HepG2 (cell line): ENCODE data around the gene PLB1. TPM values are rescaled to one million over a fixed set of nuclear protein-coding genes. Genes with fewer than 3 reads are reported as not detected.

Experiments used
- EHMT2 ChIP-seq: fragments of 200-600 bp; sonication (generic); IDR thresholded peaks from 2 replicates; pipeline ENCODE4 v1.7.0; 2017; ENCODE audit warnings: antibody characterized with exemption, low read depth, low read length, borderline replicate concordance
- ETV5 ChIP-seq: IDR thresholded peaks from 2 replicates; pipeline ENCODE4 v1.6.1; 2018; ENCODE audit warnings: missing biosample characterization, missing genetic modification reagents, inconsistent platforms, borderline replicate concordance
- ETV6 ChIP-seq: sonication (generic); formaldehyde crosslinking; conservative IDR thresholded peaks from 2 replicates; pipeline ENCODE4 v1.4.0; 2020; ENCODE audit warnings: missing genetic modification reagents
- KMT2B ChIP-seq: IDR thresholded peaks from 2 replicates; pipeline ENCODE4 v1.6.1; 2016; ENCODE audit warnings: missing genetic modification reagents, missing compliant biosample characterization
- MAZ ChIP-seq, 2 experiments: sonication (generic) in 1 of 2; formaldehyde crosslinking in 1 of 2; IDR thresholded peaks; 2 replicates each; pipeline versions ENCODE4 v1.5.0 to v1.6.1; 2012 to 2020; ENCODE audit warnings: low read depth in 2 of 2, mild to moderate bottlenecking in 2 of 2, borderline replicate concordance in 1 of 2, improper control_type of control experiment in 1 of 2, low read length in 1 of 2, missing genetic modification reagents in 1 of 2, moderate library complexity in 1 of 2
- POLR2A ChIP-seq, 2 experiments: IDR thresholded peaks; 2 replicates each; pipeline ENCODE4 v1.6.1; 2011; ENCODE audit warnings: low read depth in 2 of 2, low read length in 2 of 2, mild to moderate bottlenecking in 1 of 2, moderate library complexity in 1 of 2; ENCODE audit not compliant: insufficient read depth in 1 of 2
- STAT5B ChIP-seq: sonication (generic); formaldehyde crosslinking; IDR thresholded peaks from 2 replicates; pipeline ENCODE4 v1.4.0; 2020; ENCODE audit warnings: missing genetic modification reagents
- ZFY ChIP-seq: sonication (generic); formaldehyde crosslinking; IDR thresholded peaks from 2 replicates; pipeline ENCODE4 v1.4.0; 2020; ENCODE audit warnings: missing genetic modification reagents
- ZMYM4 ChIP-seq: sonication (generic); formaldehyde crosslinking; IDR thresholded peaks from 2 replicates; pipeline ENCODE4 v1.8.1; 2023; ENCODE audit warnings: mild to moderate bottlenecking, missing genetic modification reagents
- ZNF256 ChIP-seq: sonication (generic); formaldehyde crosslinking; conservative IDR thresholded peaks from 2 replicates; pipeline ENCODE4 v1.4.0; 2020; ENCODE audit warnings: missing genetic modification reagents
- ZNF441 ChIP-seq: sonication (generic); formaldehyde crosslinking; IDR thresholded peaks from 2 replicates; pipeline ENCODE4 v1.7.0; 2021; ENCODE audit warnings: missing genetic modification reagents, borderline replicate concordance
- ZNF460 ChIP-seq: sonication (generic); formaldehyde crosslinking; IDR thresholded peaks from 2 replicates; pipeline ENCODE4 v1.5.1; 2020; ENCODE audit warnings: missing genetic modification reagents, mild to moderate bottlenecking, borderline replicate concordance
- ZNF484 ChIP-seq: sonication (generic); formaldehyde crosslinking; IDR thresholded peaks from 2 replicates; pipeline ENCODE4 v1.5.1; 2020; ENCODE audit warnings: mild to moderate bottlenecking, low read depth, missing genetic modification reagents, borderline replicate concordance
- ZNF761 ChIP-seq: sonication (generic); formaldehyde crosslinking; conservative IDR thresholded peaks from 2 replicates; pipeline ENCODE4 v1.4.0; 2020; ENCODE audit warnings: mild to moderate bottlenecking, missing genetic modification reagents
- ZNF792 ChIP-seq: IDR thresholded peaks from 2 replicates; pipeline ENCODE4 v1.6.1; 2016
- polyA plus RNA-seq, 8 experiments: library from polyadenylated mRNA; depleted of rRNA in 3 of 8; stranded (reverse) in 7 of 8; unstranded in 1 of 8; fragments of >200 nt; fragmentation: Illumina TruSeq in 4 of 8; extraction: Trizol in 4 of 8; gene quantifications; 2 replicates each; pipeline versions ENCODE4 v1.2.1 to v1.2.3, GENCODE V29; 2011 to 2016; ENCODE audit warnings: low read depth in 4 of 8, missing spikeins in 1 of 8, mixed read lengths in 1 of 8; ENCODE audit not compliant: insufficient read depth in 1 of 8
- total RNA-seq, 5 experiments: library from RNA; depleted of rRNA; stranded (reverse); fragments of >200 nt; fragmentation: Illumina TruSeq; extraction: Trizol; gene quantifications; 2 replicates each; pipeline ENCODE4 v1.2.3, GENCODE V29; 2016; ENCODE audit warnings: low read depth in 1 of 5
- TF ChIP-seq, protein P1 (sequence below): sonication (generic); formaldehyde crosslinking; IDR thresholded peaks from 2 replicates; pipeline ENCODE4 v1.5.0; 2020; ENCODE audit warnings: mild to moderate bottlenecking, missing genetic modification reagents, moderate library complexity
- TF ChIP-seq, protein P2 (sequence below): sonication (generic); formaldehyde crosslinking; IDR thresholded peaks from 2 replicates; pipeline ENCODE4 v1.4.0; 2020; ENCODE audit warnings: missing genetic modification reagents
- TF ChIP-seq, protein P3 (sequence below): sonication (generic); formaldehyde crosslinking; IDR thresholded peaks from 2 replicates; pipeline ENCODE4 v1.9.0; 2021; ENCODE audit warnings: missing genetic modification reagents, borderline replicate concordance
- TF ChIP-seq, protein P4 (sequence below): sonication (generic); formaldehyde crosslinking; IDR thresholded peaks from 2 replicates; pipeline ENCODE4 v1.4.0; 2020; ENCODE audit warnings: missing genetic modification reagents
- TF ChIP-seq, protein P5 (sequence below): sonication (generic); formaldehyde crosslinking; IDR thresholded peaks from 2 replicates; pipeline ENCODE4 v1.4.0; 2020; ENCODE audit warnings: missing genetic modification reagents

PLB1 gene
- total and polyA plus RNA-seq, 2 of the 13 experiments (the other 11 are each of a cell fraction or from before 2014, with no cell fraction given): 0.20 to 1.8 TPM

DNA sequence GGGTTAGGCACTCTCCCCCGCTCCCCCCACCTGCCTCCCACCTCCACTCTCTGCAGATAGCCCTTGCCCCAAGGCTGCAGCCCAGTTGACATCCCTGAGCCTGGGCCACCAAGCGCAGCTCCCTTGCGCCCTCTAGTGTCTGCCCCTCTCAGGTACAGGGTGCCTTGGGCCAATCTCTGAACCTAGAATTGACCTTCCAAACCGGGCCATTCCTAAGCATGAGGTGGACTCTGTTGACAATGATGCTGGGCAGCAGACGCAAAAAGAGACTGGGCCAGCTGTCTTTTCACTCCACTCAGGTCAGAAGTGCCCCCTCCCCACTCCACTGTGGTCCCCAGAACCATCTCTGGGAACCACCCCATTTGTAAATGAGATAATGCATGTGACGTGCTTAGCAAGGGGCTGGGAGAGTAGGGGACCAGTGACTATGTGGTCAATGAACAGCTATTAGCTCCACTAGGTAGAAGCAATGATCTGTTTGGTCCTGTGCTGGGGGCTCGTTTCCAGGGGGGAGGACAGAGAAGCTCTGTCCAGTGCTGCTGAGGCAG lies 43.3 kb upstream of the PLB1 start (continued):
- TF ChIP-seq, protein P1, sequence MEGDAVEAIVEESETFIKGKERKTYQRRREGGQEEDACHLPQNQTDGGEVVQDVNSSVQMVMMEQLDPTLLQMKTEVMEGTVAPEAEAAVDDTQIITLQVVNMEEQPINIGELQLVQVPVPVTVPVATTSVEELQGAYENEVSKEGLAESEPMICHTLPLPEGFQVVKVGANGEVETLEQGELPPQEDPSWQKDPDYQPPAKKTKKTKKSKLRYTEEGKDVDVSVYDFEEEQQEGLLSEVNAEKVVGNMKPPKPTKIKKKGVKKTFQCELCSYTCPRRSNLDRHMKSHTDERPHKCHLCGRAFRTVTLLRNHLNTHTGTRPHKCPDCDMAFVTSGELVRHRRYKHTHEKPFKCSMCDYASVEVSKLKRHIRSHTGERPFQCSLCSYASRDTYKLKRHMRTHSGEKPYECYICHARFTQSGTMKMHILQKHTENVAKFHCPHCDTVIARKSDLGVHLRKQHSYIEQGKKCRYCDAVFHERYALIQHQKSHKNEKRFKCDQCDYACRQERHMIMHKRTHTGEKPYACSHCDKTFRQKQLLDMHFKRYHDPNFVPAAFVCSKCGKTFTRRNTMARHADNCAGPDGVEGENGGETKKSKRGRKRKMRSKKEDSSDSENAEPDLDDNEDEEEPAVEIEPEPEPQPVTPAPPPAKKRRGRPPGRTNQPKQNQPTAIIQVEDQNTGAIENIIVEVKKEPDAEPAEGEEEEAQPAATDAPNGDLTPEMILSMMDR (CRISPR knock-in tag): peak; percentile 99
- TF ChIP-seq ZNF484 (no peak), POLR2A (IDR thresholded peaks at IDR 0.05; ENCODE audit: insufficient read depth in 1 of 2, low read depth in 2 of 2, low read length in 2 of 2) (no peak), ZNF761 (CRISPR knock-in tag) (no peak), KMT2B (CRISPR knock-in tag) (no peak), MAZ (IDR thresholded peaks at IDR 0.05; ENCODE audit: borderline replicate concordance, low read depth, low read length) (peak; percentile 51), MAZ (CRISPR knock-in tag; IDR thresholded peaks at IDR 0.05; ENCODE audit: low read depth) (0 out of 2 replicates have a peak, but pooled peaks have one; percentile 39), ZNF460 (CRISPR knock-in tag) (no peak), EHMT2 (no peak), ZNF792 (CRISPR knock-in tag) (no peak), ETV5 (CRISPR knock-in tag) (no peak), STAT5B (CRISPR knock-in tag) (no peak), ZFY (no peak), ZNF441 (CRISPR knock-in tag) (no peak), ZMYM4 (CRISPR knock-in tag) (no peak), ETV6 (CRISPR knock-in tag) (no peak), ZNF256 (CRISPR knock-in tag) (no peak)
- TF ChIP-seq, protein P2, sequence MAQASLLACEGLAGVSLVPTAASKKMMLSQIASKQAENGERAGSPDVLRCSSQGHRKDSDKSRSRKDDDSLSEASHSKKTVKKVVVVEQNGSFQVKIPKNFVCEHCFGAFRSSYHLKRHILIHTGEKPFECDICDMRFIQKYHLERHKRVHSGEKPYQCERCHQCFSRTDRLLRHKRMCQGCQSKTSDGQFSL (CRISPR knock-in tag): no peak
- TF ChIP-seq, protein P3, sequence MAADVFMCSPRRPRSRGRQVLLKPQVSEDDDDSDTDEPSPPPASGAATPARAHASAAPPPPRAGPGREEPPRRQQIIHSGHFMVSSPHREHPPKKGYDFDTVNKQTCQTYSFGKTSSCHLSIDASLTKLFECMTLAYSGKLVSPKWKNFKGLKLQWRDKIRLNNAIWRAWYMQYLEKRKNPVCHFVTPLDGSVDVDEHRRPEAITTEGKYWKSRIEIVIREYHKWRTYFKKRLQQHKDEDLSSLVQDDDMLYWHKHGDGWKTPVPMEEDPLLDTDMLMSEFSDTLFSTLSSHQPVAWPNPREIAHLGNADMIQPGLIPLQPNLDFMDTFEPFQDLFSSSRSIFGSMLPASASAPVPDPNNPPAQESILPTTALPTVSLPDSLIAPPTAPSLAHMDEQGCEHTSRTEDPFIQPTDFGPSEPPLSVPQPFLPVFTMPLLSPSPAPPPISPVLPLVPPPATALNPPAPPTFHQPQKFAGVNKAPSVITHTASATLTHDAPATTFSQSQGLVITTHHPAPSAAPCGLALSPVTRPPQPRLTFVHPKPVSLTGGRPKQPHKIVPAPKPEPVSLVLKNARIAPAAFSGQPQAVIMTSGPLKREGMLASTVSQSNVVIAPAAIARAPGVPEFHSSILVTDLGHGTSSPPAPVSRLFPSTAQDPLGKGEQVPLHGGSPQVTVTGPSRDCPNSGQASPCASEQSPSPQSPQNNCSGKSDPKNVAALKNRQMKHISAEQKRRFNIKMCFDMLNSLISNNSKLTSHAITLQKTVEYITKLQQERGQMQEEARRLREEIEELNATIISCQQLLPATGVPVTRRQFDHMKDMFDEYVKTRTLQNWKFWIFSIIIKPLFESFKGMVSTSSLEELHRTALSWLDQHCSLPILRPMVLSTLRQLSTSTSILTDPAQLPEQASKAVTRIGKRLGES: no peak
- TF ChIP-seq, protein P4, sequence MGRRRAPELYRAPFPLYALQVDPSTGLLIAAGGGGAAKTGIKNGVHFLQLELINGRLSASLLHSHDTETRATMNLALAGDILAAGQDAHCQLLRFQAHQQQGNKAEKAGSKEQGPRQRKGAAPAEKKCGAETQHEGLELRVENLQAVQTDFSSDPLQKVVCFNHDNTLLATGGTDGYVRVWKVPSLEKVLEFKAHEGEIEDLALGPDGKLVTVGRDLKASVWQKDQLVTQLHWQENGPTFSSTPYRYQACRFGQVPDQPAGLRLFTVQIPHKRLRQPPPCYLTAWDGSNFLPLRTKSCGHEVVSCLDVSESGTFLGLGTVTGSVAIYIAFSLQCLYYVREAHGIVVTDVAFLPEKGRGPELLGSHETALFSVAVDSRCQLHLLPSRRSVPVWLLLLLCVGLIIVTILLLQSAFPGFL (CRISPR knock-in tag): no peak
- TF ChIP-seq, protein P5, sequence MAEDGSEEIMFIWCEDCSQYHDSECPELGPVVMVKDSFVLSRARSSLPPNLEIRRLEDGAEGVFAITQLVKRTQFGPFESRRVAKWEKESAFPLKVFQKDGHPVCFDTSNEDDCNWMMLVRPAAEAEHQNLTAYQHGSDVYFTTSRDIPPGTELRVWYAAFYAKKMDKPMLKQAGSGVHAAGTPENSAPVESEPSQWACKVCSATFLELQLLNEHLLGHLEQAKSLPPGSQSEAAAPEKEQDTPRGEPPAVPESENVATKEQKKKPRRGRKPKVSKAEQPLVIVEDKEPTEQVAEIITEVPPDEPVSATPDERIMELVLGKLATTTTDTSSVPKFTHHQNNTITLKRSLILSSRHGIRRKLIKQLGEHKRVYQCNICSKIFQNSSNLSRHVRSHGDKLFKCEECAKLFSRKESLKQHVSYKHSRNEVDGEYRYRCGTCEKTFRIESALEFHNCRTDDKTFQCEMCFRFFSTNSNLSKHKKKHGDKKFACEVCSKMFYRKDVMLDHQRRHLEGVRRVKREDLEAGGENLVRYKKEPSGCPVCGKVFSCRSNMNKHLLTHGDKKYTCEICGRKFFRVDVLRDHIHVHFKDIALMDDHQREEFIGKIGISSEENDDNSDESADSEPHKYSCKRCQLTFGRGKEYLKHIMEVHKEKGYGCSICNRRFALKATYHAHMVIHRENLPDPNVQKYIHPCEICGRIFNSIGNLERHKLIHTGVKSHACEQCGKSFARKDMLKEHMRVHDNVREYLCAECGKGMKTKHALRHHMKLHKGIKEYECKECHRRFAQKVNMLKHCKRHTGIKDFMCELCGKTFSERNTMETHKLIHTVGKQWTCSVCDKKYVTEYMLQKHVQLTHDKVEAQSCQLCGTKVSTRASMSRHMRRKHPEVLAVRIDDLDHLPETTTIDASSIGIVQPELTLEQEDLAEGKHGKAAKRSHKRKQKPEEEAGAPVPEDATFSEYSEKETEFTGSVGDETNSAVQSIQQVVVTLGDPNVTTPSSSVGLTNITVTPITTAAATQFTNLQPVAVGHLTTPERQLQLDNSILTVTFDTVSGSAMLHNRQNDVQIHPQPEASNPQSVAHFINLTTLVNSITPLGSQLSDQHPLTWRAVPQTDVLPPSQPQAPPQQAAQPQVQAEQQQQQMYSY (CRISPR knock-in tag): no peak
